Measurements from ENCODE around the gene TRERF1.

DNA sequence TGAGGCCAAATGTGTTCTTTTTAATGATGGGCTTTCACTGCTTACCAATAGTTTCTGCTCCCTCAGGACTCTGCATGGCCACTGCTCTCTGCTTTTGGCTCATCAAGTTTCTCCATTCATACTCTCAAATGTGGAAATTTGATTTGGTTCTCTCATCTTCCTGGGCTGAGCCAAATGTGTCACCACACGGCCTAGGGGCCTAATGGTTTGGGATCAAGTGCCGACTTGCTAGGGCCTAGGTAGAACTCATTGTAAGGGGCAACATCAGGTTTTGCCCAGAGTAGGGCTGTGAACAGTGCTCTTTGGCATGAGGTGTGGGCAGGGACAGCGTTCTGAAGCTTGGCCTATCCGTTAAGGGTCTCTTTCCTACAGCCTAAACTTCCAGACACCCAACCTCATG lies 230.2 kb downstream of the TRERF1 start:
- TF ChIP-seq, protein P1, sequence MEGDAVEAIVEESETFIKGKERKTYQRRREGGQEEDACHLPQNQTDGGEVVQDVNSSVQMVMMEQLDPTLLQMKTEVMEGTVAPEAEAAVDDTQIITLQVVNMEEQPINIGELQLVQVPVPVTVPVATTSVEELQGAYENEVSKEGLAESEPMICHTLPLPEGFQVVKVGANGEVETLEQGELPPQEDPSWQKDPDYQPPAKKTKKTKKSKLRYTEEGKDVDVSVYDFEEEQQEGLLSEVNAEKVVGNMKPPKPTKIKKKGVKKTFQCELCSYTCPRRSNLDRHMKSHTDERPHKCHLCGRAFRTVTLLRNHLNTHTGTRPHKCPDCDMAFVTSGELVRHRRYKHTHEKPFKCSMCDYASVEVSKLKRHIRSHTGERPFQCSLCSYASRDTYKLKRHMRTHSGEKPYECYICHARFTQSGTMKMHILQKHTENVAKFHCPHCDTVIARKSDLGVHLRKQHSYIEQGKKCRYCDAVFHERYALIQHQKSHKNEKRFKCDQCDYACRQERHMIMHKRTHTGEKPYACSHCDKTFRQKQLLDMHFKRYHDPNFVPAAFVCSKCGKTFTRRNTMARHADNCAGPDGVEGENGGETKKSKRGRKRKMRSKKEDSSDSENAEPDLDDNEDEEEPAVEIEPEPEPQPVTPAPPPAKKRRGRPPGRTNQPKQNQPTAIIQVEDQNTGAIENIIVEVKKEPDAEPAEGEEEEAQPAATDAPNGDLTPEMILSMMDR (IDR thresholded peaks at IDR 0.05): no peak
- TF ChIP-seq POLR2A (IDR thresholded peaks at IDR 0.05): no peak
